ENCODE results near the gene MLXIP. TPM values are rescaled to one million over a fixed set of nuclear protein-coding genes. Genes with fewer than 3 reads are reported as not detected.

Gene MLXIP
- total and polyA plus RNA-seq, 2 of the 13 experiments (the other 11 are each of a cell fraction or from before 2014, with no cell fraction given), result 5.3 to 6.7 TPM

DNA sequence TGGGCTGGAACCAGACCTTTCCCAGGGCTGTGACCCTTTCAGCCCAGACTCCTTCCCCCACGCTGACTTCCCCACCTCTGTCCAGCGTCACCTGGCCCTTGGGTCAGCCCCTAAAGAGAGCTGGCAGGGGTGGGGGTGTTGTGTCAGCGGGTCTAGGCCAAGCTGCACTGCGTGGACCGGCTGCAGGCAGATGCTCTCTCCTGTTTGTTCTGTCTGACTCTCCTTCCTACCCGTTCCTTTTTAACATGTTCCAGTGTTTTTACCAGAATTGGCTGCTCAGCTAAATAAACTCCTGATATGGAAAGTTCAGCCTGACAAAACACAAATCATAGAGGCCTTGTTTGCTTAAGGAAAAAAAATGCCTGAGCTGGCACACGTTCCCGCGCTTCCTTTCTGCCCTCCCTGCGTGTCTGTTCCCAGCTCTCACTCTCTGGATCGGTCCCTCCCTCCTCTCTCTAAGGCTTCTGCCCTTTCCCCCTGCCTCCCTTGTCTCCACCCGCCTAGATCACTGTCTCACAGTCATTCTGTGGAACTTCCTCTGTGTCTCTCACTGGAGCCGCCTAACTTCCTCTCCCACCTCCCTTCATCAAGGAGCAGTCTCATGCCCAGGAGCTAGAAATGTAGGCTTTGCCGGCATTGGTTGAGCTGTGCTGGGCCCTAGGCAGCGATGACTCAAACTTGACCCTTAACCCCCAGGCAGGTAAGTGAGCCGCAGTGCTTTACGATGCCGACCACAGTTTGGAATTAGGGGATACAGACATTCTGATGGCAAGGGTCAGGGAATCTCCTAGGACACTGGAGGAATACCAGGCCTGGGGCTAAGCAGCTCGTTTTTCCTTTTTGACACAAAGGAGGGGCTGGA is 15.5 kb upstream of the MLXIP start:
- WGBS (ENCODE audit: low lambda C conversion rate), result under 1% methylated on average over 19 of the region's 19 CpGs
- DNase-seq (ENCODE audit: low spot score) (peak; percentile 71), ATAC-seq (peak; percentile 59), FAIRE-seq (peak; percentile 93)
- Histone ChIP-seq H4K20me1 (ENCODE audit: insufficient read depth, low read length) (no peaks in the 10 kb centered on the region), H3K4me3 (replicated peaks in 1 of 3; ENCODE audit: insufficient read depth in 1 of 3, low read depth in 2 of 3, low read length in 3 of 3) (peak overlapping the region; percentile 36 to 66 (median 47)), H2AFZ (ENCODE audit: low read length) (no peak overlapping the region), H3K9me3 (ENCODE audit: low read length) (no peaks in the 10 kb centered on the region), H3K27me3 (ENCODE audit: control insufficient read depth in 1 of 2, insufficient read depth in 2 of 2, low read length in 2 of 2) (no peaks in the 10 kb centered on the region), H3K4me1 (ENCODE audit: insufficient read depth, low read length) (peaks cover 43% of the 10 kb centered on the region), H3K9ac (ENCODE audit: insufficient read depth, low read depth, low read length) (peak overlapping the region; percentile 61), H3K36me3 (replicated peaks in 1 of 2; ENCODE audit: control insufficient read depth in 1 of 2, insufficient read depth in 2 of 2, low read length in 2 of 2) (peaks cover 2 to 12% of the 10 kb centered on the region in 2 experiments; a peak in 2 of 5 replicates), H3K4me2 (ENCODE audit: low read depth, low read length) (peak overlapping the region; percentile 85), H3K27ac (ENCODE audit: extremely low read length, insufficient read depth, low read length) (peak overlapping the region; percentile 71), H3K79me2 (ENCODE audit: insufficient read depth, low read length) (no peaks in the 10 kb centered on the region)
- in situ Hi-C loops (cut with HindIII; ENCODE audit: extremely low pct_ligation_motif_present, low pct_unique_long_range_greater_than_20kb) (no loop called here), intact Hi-C loops (cut with micrococcal nuclease; ENCODE audit: unreplicated experiment) (no loop called here)
- POLR2A ChIA-PET, result interaction anchor here (0.6 to 2.4 kb wide), 13 partner anchors 9 to 204 kb away, joined by 3 to 27 read pairs (median 4); partner anchors contain the start of genes DIABLO and MLXIP
- CTCF ChIA-PET (ENCODE audit: low intra/inter-chr PET ratio, low total read pairs), result interaction anchor here (1.0 kb wide), 1 partner anchor 9 kb away, joined by 3 read pairs; no protein-coding TSS in a partner anchor
- BruUV-seq (replicated peaks), result no TSS peak
- TF ChIP-seq ZNF788 (CRISPR knock-in tag; IDR thresholded peaks at IDR 0.05; ENCODE audit: borderline replicate concordance), result no peak
- TF ChIP-seq RFXAP (CRISPR knock-in tag; IDR thresholded peaks at IDR 0.05; ENCODE audit: borderline replicate concordance), result no peak
- TF ChIP-seq, protein P1, sequence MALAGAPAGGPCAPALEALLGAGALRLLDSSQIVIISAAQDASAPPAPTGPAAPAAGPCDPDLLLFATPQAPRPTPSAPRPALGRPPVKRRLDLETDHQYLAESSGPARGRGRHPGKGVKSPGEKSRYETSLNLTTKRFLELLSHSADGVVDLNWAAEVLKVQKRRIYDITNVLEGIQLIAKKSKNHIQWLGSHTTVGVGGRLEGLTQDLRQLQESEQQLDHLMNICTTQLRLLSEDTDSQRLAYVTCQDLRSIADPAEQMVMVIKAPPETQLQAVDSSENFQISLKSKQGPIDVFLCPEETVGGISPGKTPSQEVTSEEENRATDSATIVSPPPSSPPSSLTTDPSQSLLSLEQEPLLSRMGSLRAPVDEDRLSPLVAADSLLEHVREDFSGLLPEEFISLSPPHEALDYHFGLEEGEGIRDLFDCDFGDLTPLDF (CRISPR knock-in tag; IDR thresholded peaks at IDR 0.05), result no peak
- no peak for TF ChIP-seq TRIM24 (CRISPR knock-in tag; IDR thresholded peaks at IDR 0.05)
- no peak for TF ChIP-seq MTF1 (CRISPR knock-in tag; IDR thresholded peaks at IDR 0.05)
- no peak for TF ChIP-seq ZKSCAN1 (IDR thresholded peaks at IDR 0.05; ENCODE audit: low read length)
- TF ChIP-seq, protein P2, sequence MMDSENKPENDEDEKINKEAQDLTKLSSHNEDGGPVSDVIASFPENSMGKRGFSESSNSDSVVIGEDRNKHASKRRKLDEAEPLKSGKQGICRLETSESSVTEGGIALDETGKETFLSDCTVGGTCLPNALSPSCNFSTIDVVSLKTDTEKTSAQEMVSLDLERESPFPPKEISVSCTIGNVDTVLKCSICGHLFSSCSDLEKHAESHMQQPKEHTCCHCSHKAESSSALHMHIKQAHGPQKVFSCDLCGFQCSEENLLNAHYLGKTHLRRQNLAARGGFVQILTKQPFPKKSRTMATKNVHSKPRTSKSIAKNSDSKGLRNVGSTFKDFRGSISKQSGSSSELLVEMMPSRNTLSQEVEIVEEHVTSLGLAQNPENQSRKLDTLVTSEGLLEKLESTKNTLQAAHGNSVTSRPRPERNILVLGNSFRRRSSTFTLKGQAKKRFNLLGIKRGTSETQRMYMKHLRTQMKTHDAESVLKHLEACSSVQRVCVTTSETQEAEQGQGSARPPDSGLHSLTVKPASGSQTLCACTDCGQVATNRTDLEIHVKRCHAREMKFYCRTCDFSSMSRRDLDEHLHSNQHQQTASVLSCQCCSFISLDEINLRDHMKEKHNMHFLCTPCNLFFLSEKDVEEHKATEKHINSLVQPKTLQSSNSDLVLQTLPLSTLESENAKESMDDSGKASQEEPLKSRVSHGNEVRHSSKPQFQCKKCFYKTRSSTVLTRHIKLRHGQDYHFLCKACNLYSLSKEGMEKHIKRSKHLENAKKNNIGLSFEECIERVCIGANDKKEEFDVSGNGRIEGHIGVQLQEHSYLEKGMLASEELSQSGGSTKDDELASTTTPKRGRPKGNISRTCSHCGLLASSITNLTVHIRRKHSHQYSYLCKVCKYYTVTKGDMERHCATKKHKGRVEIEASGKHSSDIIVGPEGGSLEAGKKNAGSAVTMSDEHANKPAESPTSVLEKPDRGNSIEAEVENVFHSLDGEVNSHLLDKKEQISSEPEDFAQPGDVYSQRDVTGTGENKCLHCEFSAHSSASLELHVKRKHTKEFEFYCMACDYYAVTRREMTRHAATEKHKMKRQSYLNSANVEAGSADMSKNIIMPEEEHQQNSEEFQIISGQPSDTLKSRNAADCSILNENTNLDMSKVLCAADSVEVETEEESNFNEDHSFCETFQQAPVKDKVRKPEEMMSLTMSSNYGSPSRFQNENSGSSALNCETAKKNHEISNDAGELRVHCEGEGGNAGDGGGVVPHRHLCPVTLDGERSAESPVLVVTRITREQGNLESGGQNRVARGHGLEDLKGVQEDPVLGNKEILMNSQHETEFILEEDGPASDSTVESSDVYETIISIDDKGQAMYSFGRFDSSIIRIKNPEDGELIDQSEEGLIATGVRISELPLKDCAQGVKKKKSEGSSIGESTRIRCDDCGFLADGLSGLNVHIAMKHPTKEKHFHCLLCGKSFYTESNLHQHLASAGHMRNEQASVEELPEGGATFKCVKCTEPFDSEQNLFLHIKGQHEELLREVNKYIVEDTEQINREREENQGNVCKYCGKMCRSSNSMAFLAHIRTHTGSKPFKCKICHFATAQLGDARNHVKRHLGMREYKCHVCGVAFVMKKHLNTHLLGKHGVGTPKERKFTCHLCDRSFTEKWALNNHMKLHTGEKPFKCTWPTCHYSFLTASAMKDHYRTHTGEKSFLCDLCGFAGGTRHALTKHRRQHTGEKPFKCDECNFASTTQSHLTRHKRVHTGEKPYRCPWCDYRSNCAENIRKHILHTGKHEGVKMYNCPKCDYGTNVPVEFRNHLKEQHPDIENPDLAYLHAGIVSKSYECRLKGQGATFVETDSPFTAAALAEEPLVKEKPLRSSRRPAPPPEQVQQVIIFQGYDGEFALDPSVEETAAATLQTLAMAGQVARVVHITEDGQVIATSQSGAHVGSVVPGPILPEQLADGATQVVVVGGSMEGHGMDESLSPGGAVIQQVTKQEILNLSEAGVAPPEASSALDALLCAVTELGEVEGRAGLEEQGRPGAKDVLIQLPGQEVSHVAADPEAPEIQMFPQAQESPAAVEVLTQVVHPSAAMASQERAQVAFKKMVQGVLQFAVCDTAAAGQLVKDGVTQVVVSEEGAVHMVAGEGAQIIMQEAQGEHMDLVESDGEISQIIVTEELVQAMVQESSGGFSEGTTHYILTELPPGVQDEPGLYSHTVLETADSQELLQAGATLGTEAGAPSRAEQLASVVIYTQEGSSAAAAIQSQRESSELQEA (CRISPR knock-in tag; IDR thresholded peaks at IDR 0.05; ENCODE audit: not compliant biosample characterization), result no peak
- no peak for TF ChIP-seq ZNF12 (CRISPR knock-in tag; IDR thresholded peaks at IDR 0.05)
- TF ChIP-seq, protein P3, sequence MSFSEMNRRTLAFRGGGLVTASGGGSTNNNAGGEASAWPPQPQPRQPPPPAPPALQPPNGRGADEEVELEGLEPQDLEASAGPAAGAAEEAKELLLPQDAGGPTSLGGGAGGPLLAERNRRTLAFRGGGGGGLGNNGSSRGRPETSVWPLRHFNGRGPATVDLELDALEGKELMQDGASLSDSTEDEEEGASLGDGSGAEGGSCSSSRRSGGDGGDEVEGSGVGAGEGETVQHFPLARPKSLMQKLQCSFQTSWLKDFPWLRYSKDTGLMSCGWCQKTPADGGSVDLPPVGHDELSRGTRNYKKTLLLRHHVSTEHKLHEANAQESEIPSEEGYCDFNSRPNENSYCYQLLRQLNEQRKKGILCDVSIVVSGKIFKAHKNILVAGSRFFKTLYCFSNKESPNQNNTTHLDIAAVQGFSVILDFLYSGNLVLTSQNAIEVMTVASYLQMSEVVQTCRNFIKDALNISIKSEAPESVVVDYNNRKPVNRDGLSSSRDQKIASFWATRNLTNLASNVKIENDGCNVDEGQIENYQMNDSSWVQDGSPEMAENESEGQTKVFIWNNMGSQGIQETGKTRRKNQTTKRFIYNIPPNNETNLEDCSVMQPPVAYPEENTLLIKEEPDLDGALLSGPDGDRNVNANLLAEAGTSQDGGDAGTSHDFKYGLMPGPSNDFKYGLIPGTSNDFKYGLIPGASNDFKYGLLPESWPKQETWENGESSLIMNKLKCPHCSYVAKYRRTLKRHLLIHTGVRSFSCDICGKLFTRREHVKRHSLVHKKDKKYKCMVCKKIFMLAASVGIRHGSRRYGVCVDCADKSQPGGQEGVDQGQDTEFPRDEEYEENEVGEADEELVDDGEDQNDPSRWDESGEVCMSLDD (CRISPR knock-in tag; IDR thresholded peaks at IDR 0.05; ENCODE audit: borderline replicate concordance), result no peak; the same call in 1 of the 2 replicates
- TF ChIP-seq HOXA7 (CRISPR knock-in tag; IDR thresholded peaks at IDR 0.05), result no peak
